ENCODE results near the gene APOO.

The APOO gene

GRCh38 chrX:23826216-23826615 lies 81.5 kb downstream of the APOO start:
- no peak for DNase-seq (ENCODE audit: low spot score)
- no peak for TF ChIP-seq CTCF (IDR thresholded peaks at IDR 0.05; ENCODE audit: extremely low read depth, insufficient read depth, missing control alignments)
- in situ Hi-C loops (cut with MboI; ENCODE audit: low pct_unique_long_range_greater_than_20kb, low sequenced_read_pairs, unreplicated experiment), result no loop called here

- TF ChIP-seq CTCF (IDR thresholded peaks at IDR 0.05; ENCODE audit: extremely low read depth, insufficient read depth, missing control alignments), result no peak
- DNase-seq (ENCODE audit: low spot score), result no peak
- in situ Hi-C loops (cut with MboI; ENCODE audit: low pct_unique_long_range_greater_than_20kb, low sequenced_read_pairs, unreplicated experiment), result no loop called here
These were observed 82.1 kb downstream of the APOO start for GRCh38 chrX:23825675-23826074.

GRCh38 chrX:23822841-23823240 lies 84.9 kb downstream of the APOO start:
- in situ Hi-C loops (cut with MboI; ENCODE audit: low pct_unique_long_range_greater_than_20kb, low sequenced_read_pairs, unreplicated experiment), result no loop called here
- DNase-seq (ENCODE audit: low spot score), result no peak
- TF ChIP-seq CTCF (IDR thresholded peaks at IDR 0.05; ENCODE audit: extremely low read depth, insufficient read depth, missing control alignments), result no peak

- DNase-seq (ENCODE audit: low spot score), result no peak
- in situ Hi-C loops (cut with MboI; ENCODE audit: low pct_unique_long_range_greater_than_20kb, low sequenced_read_pairs, unreplicated experiment), result no loop called here
- no peak for TF ChIP-seq CTCF (IDR thresholded peaks at IDR 0.05; ENCODE audit: extremely low read depth, insufficient read depth, missing control alignments)
These were observed 85.3 kb downstream of the APOO start for GRCh38 chrX:23822397-23822796.

- in situ Hi-C loops (cut with MboI; ENCODE audit: low pct_unique_long_range_greater_than_20kb, low sequenced_read_pairs, unreplicated experiment), result no loop called here
- no peak for TF ChIP-seq CTCF (IDR thresholded peaks at IDR 0.05; ENCODE audit: extremely low read depth, insufficient read depth, missing control alignments)
- DNase-seq (ENCODE audit: low spot score), result no peak
These were observed 85.9 kb downstream of the APOO start for GRCh38 chrX:23821847-23822246.

GRCh38 chrX:23820235-23820782 lies 87.4 kb downstream of the APOO start:
- no peak for DNase-seq (ENCODE audit: low spot score)
- no peak for TF ChIP-seq CTCF (IDR thresholded peaks at IDR 0.05; ENCODE audit: extremely low read depth, insufficient read depth, missing control alignments)
- in situ Hi-C loops (cut with MboI; ENCODE audit: low pct_unique_long_range_greater_than_20kb, low sequenced_read_pairs, unreplicated experiment), result no loop called here

All from GM13977 (cell line).